IMR-90 (cell line): ENCODE data around the gene CYP17A1. TPM values are rescaled to one million over a fixed set of nuclear protein-coding genes. Genes with fewer than 3 reads are reported as not detected.

ENCODE experiments used
- ATAC-seq: fragments of 200-7000 bp; cut with Tn5 transposase; 2 replicates; pipeline ENCODE4 v1.9.1; 2020; ENCODE audit warnings: low read depth, mild to moderate bottlenecking, moderate library complexity
- BruUV-seq: library from RNA; stranded (reverse); fragments of 400-500 nt; replicated peaks from 2 replicates; lab custom pipeline; 2021; lab: Mats Ljungman, UMichigan
- CTCF ChIA-PET: fragments of 300-600 bp; formaldehyde crosslinking; extraction: SDS; loops from one replicate; lab custom pipeline; 2021; ENCODE audit warnings: antibody characterized with exemption; lab: Yijun Ruan, JAX
- POLR2A ChIA-PET: fragments of 300-600 bp; sonication (Branson Sonifier 250); formaldehyde crosslinking; loops from one replicate; lab custom pipeline; 2022; ENCODE audit warnings: antibody characterized with exemption; ENCODE audit not compliant: unreplicated experiment; lab: Charles Lee
- DNase-seq: peaks from one replicate; pipeline ENCODE4 v3.0.0; 2013
- H2AFZ ChIP-seq: replicated peaks from 2 replicates; pipeline ENCODE3; 2013; ENCODE audit warnings: low read length, mild to moderate bottlenecking; ENCODE audit not compliant: poor library complexity
- H2AK5ac ChIP-seq: 2 replicates; pipeline ENCODE4 v1.6.1; 2013; ENCODE audit warnings: low read depth, low read length, inconsistent platforms
- H2AK9ac ChIP-seq: replicated peaks from 2 replicates; pipeline ENCODE3; 2013; ENCODE audit warnings: mild to moderate bottlenecking, low read depth, low read length, moderate library complexity; ENCODE audit not compliant: poor library complexity
- H2BK120ac ChIP-seq: 2 replicates; pipeline ENCODE4 v1.6.1; 2013; ENCODE audit warnings: low read depth, low read length, inconsistent platforms
- H2BK15ac ChIP-seq: 3 replicates; pipeline ENCODE4 v1.6.1; 2013; ENCODE audit warnings: low read depth, low read length, inconsistent platforms
- H2BK20ac ChIP-seq: 2 replicates; pipeline ENCODE4 v1.6.1; 2013; ENCODE audit warnings: low read depth, mild to moderate bottlenecking, inconsistent platforms, low read length, moderate library complexity
- H2BK5ac ChIP-seq: 2 replicates; pipeline ENCODE4 v1.6.1; 2013; ENCODE audit warnings: mild to moderate bottlenecking, low read depth, low read length, inconsistent platforms; ENCODE audit not compliant: poor library complexity, severe bottlenecking
- H3K14ac ChIP-seq: replicated peaks from 2 replicates; pipeline ENCODE4 v1.6.1; 2013; ENCODE audit warnings: low read depth, low read length, inconsistent platforms
- H3K18ac ChIP-seq: 2 replicates; pipeline ENCODE4 v1.6.1; 2013; ENCODE audit warnings: low read depth, low read length, control low read depth
- H3K23ac ChIP-seq: 2 replicates; pipeline ENCODE4 v1.6.1; 2013; ENCODE audit warnings: low read depth, low read length, inconsistent platforms
- H3K27ac ChIP-seq: 2 replicates; pipeline ENCODE4 v1.5.1; 2013; ENCODE audit warnings: mild to moderate bottlenecking, control low read depth, low read length; ENCODE audit not compliant: insufficient read depth
- H3K27me3 ChIP-seq: 2 replicates; pipeline ENCODE4 v1.6.1; 2013; ENCODE audit warnings: low read length; ENCODE audit not compliant: control insufficient read depth, insufficient read depth
- H3K36me3 ChIP-seq: 2 replicates; pipeline ENCODE4 v1.6.1; 2013; ENCODE audit warnings: low read length, mixed read lengths; ENCODE audit not compliant: control insufficient read depth, insufficient read depth
- H3K4ac ChIP-seq: 2 replicates; pipeline ENCODE4 v1.6.1; 2013; ENCODE audit warnings: low read depth, low read length, inconsistent platforms
- H3K4me1 ChIP-seq: 2 replicates; pipeline ENCODE4 v1.6.1; 2013; ENCODE audit warnings: low read length, mixed read lengths; ENCODE audit not compliant: control insufficient read depth, insufficient read depth
- H3K4me2 ChIP-seq: 2 replicates; pipeline ENCODE4 v1.6.1; 2013; ENCODE audit warnings: low read depth, mild to moderate bottlenecking, control low read depth, low read length, moderate library complexity
- H3K4me3 ChIP-seq: 2 replicates; pipeline ENCODE4 v1.5.1; 2013; ENCODE audit warnings: low read depth, mild to moderate bottlenecking, control low read depth, low read length, moderate library complexity; ENCODE audit not compliant: insufficient read depth
- H3K56ac ChIP-seq: 2 replicates; pipeline ENCODE4 v1.6.1; 2013; ENCODE audit warnings: low read length, inconsistent platforms; ENCODE audit not compliant: insufficient read depth; ENCODE audit errors: extremely low read depth
- H3K79me1 ChIP-seq, 2 experiments: 2 replicates each; pipeline ENCODE4 v1.6.1; 2013; ENCODE audit warnings: low read length in 2 of 2, inconsistent platforms in 1 of 2, low read depth in 1 of 2
- H3K9ac ChIP-seq: 2 replicates; pipeline ENCODE4 v1.6.1; 2013; ENCODE audit warnings: low read depth, low read length, control low read depth
- H3K9me1 ChIP-seq: 2 replicates; pipeline ENCODE4 v1.6.1; 2013; ENCODE audit warnings: low read length, inconsistent platforms; ENCODE audit not compliant: insufficient read depth
- H3K9me3 ChIP-seq: 2 replicates; pipeline ENCODE4 v1.6.1; 2013; ENCODE audit warnings: low read length; ENCODE audit not compliant: control insufficient read depth, insufficient read depth
- H4K20me1 ChIP-seq: 2 replicates; pipeline ENCODE4 v1.6.1; 2013; ENCODE audit warnings: low read length, inconsistent platforms; ENCODE audit not compliant: insufficient read depth
- H4K5ac ChIP-seq: 2 replicates; pipeline ENCODE4 v1.6.1; 2013; ENCODE audit warnings: mild to moderate bottlenecking, low read depth, low read length, control low read depth
- H4K8ac ChIP-seq, 2 experiments: 2 replicates each; pipeline ENCODE4 v1.6.1; 2013; ENCODE audit warnings: low read depth in 2 of 2, low read length in 2 of 2, control low read depth in 1 of 2, inconsistent platforms in 1 of 2
- H4K91ac ChIP-seq: 2 replicates; pipeline ENCODE4 v1.6.1; 2013; ENCODE audit warnings: low read depth, low read length, inconsistent platforms; ENCODE audit not compliant: insufficient read depth
- CEBPB ChIP-seq: IDR thresholded peaks from 2 replicates; pipeline ENCODE4 v1.6.1; 2012; ENCODE audit warnings: low read depth, low read length, improper control_type of control experiment
- USF2 ChIP-seq: fragments of 150-350 bp; IDR thresholded peaks from 2 replicates; pipeline ENCODE4 v1.6.1; 2017; ENCODE audit warnings: mild to moderate bottlenecking, antibody characterized with exemption, low read length, low read depth
- WGBS, 2 experiments: methylation state at CpG; one replicate each; pipeline versions ENCODE4 v1.1.5 to v1.1.7; 2013; ENCODE audit warnings: missing lambda C conversion rate in 2 of 2; ENCODE audit not compliant: insufficient read length in 1 of 2; ENCODE audit errors: extremely low coverage in 2 of 2; 5-methylcytosine and 5-hydroxymethylcytosine counted together
- dilution Hi-C: fragments of 300-500 bp; cut with HindIII; formaldehyde crosslinking; loops from one replicate; pipeline ENCODE4 v1.14.3; 2018; ENCODE audit warnings: low sequenced_read_pairs; ENCODE audit not compliant: unreplicated experiment
- in situ Hi-C: fragments of 300-500 bp; cut with MboI; formaldehyde crosslinking; loops from 3 replicates; pipeline ENCODE4 v1.14.3; 2019; ENCODE audit warnings: low sequenced_read_pairs, inconsistent platforms, mixed read lengths
- intact Hi-C: fragments of 100-400 bp; cut with micrococcal nuclease; formaldehyde crosslinking; loops from 2 replicates; pipeline ENCODE4 v1.10.0; 2022
- polyA plus RNA-seq, 3 experiments: library from polyadenylated mRNA; depleted of rRNA; stranded (reverse); fragments of >200 nt; gene quantifications; 2 replicates each; pipeline ENCODE4 v1.2.3, GENCODE V29; 2012; ENCODE audit warnings: low replicate concordance in 1 of 3
- total RNA-seq: library from RNA; depleted of rRNA; stranded (reverse); fragments of >200 nt; gene quantifications from 2 replicates; pipeline ENCODE4 v1.2.3, GENCODE V29; 2012

The CYP17A1 gene
- total and polyA plus RNA-seq, 2 of the 4 experiments (the other 2 are of a cell fraction): not detected

GRCh38 chr10:102819054-102819453 is 18.2 kb downstream of the CYP17A1 start:
- in situ Hi-C loops: no loop called here
- H2AK9ac ChIP-seq: no peak overlapping the region
- ATAC-seq: no peak
- intact Hi-C loops: no loop called here
- no peak overlapping the region for H2BK5ac ChIP-seq
- no peaks in the 10 kb centered on the region for H3K9me3 ChIP-seq
- no peak overlapping the region for H2AFZ ChIP-seq
- CTCF ChIA-PET: no interaction called here
- H3K9me1 ChIP-seq: peaks cover 21% of the 10 kb centered on the region
- H2BK20ac ChIP-seq: no peak overlapping the region
- no peak overlapping the region for H4K5ac ChIP-seq
- H4K91ac ChIP-seq: no peak overlapping the region
- no peak for DNase-seq
- peaks cover 6% of the 10 kb centered on the region; the same call in 1 of the 2 replicates for H3K36me3 ChIP-seq
- 100% methylated on average over 1 of the region's 6 CpGs; no CpG with 5 or more reads in 1 of the 2 experiments for WGBS, 2 experiments
- no peak overlapping the region for H3K23ac ChIP-seq
- dilution Hi-C loops: no loop called here
- no peak overlapping the region for H3K4me3 ChIP-seq
- no peak overlapping the region for H4K8ac ChIP-seq
- BruUV-seq: no TSS peak
- H3K4me2 ChIP-seq: no peak overlapping the region
- no peak overlapping the region for H2BK15ac ChIP-seq
- peaks cover 0 to 16% of the 10 kb centered on the region in 2 experiments; a peak in 2 of 4 replicates for H3K79me1 ChIP-seq
- H3K4me1 ChIP-seq: peaks cover 22% of the 10 kb centered on the region
- H3K4ac ChIP-seq: no peak overlapping the region
- TF ChIP-seq CEBPB (no peak), USF2 (no peak)
- H3K27ac ChIP-seq: no peak overlapping the region
- H2BK120ac ChIP-seq: no peak overlapping the region
- H3K9ac ChIP-seq: no peak overlapping the region
- no peak overlapping the region for H2AK5ac ChIP-seq
- H3K18ac ChIP-seq: no peak overlapping the region
- no peaks in the 10 kb centered on the region for H4K20me1 ChIP-seq
- POLR2A ChIA-PET: no interaction called here
- H3K14ac ChIP-seq: no peak overlapping the region
- H3K27me3 ChIP-seq: no peaks in the 10 kb centered on the region
- no peak overlapping the region for H3K56ac ChIP-seq
